Chondrocyte (in vitro differentiated cells): ENCODE measurements around the gene STAB1. TPM values are rescaled to one million over a fixed set of nuclear protein-coding genes. Genes with fewer than 3 reads are reported as not detected.

Experiments
- DNase-seq: peaks from one replicate; pipeline ENCODE4 v3.0.0; 2021; ENCODE audit warnings: mixed read lengths, low spot score
- H3K27ac Mint-ChIP-seq: one replicate; pipeline ENCODE4 v1.8.0; 2021; ENCODE audit warnings: mild to moderate bottlenecking, moderate library complexity, mixed read lengths; ENCODE audit not compliant: unreplicated experiment
- H3K27me3 Mint-ChIP-seq: 2 replicates; pipeline ENCODE4 v1.8.0; 2021; ENCODE audit warnings: low read depth, mixed read lengths
- H3K36me3 Mint-ChIP-seq: 2 replicates; pipeline ENCODE4 v1.8.0; 2021; ENCODE audit warnings: low read depth, mixed read lengths
- H3K4me1 Mint-ChIP-seq: 2 replicates; pipeline ENCODE4 v1.8.0; 2021; ENCODE audit warnings: low read depth, mild to moderate bottlenecking, mixed read lengths
- H3K4me3 Mint-ChIP-seq: one replicate; pipeline ENCODE4 v1.8.0; 2021; ENCODE audit warnings: mild to moderate bottlenecking, moderate library complexity, mixed read lengths; ENCODE audit not compliant: unreplicated experiment
- H3K9me3 Mint-ChIP-seq: 2 replicates; pipeline ENCODE4 v1.8.0; 2021; ENCODE audit warnings: low read depth, mixed read lengths
- CTCF ChIP-seq: fragments of 200-600 bp; sonication (generic); IDR thresholded peaks from 2 replicates; pipeline ENCODE4 v1.5.0; 2021; ENCODE audit warnings: antibody characterized with exemption, mild to moderate bottlenecking, moderate library complexity
- total RNA-seq: library from RNA; stranded (reverse); gene quantifications from 3 replicates; pipeline ENCODE4 v1.2.1, GENCODE V29; 2021

STAB1 gene
- total RNA-seq, 1 donor from 2014 or later = not detected

GRCh38 chr3:52456169-52456799 lies 38.9 kb upstream of the STAB1 start:
- Mint-ChIP-seq H3K36me3 (peaks cover 15% of the 10 kb centered on the region), H3K4me3 (peak overlapping the region; percentile 100), H3K27ac (peak overlapping the region; percentile 97), H3K4me1 (peaks cover 30% of the 10 kb centered on the region), H3K9me3 (no peaks in the 10 kb centered on the region), H3K27me3 (no peaks in the 10 kb centered on the region)
- TF ChIP-seq CTCF = no peak
- DNase-seq = no peak

- Mint-ChIP-seq H3K4me3 (peak overlapping the region; percentile 100), H3K27me3 (no peaks in the 10 kb centered on the region), H3K9me3 (no peaks in the 10 kb centered on the region), H3K36me3 (peaks cover 15% of the 10 kb centered on the region), H3K4me1 (peaks cover 30% of the 10 kb centered on the region), H3K27ac (peak overlapping the region; percentile 97)
- no peak for TF ChIP-seq CTCF
- no peak for DNase-seq
Measured at GRCh38 chr3:52456800-52457183, 38.3 kb upstream of the STAB1 start.

GRCh38 chr3:52458031-52458760 lies 36.9 kb upstream of the STAB1 start:
- Mint-ChIP-seq H3K36me3 (peaks cover 18% of the 10 kb centered on the region), H3K9me3 (no peaks in the 10 kb centered on the region), H3K4me1 (peaks cover 30% of the 10 kb centered on the region), H3K4me3 (no peak overlapping the region), H3K27ac (no peak overlapping the region), H3K27me3 (no peaks in the 10 kb centered on the region)
- no peak for DNase-seq
- TF ChIP-seq CTCF = no peak

- H3K4me1 Mint-ChIP-seq = peaks cover 25% of the 10 kb centered on the region
- no peaks in the 10 kb centered on the region for H3K9me3 Mint-ChIP-seq
- H3K4me3 Mint-ChIP-seq = no peak overlapping the region
- H3K36me3 Mint-ChIP-seq = peaks cover 18% of the 10 kb centered on the region
- DNase-seq = no peak
- no peaks in the 10 kb centered on the region for H3K27me3 Mint-ChIP-seq
- TF ChIP-seq CTCF = no peak
- no peak overlapping the region for H3K27ac Mint-ChIP-seq
Measured at GRCh38 chr3:52458770-52459545, 36.2 kb upstream of the STAB1 start.

GRCh38 chr3:52461874-52462273 lies 33.3 kb upstream of the STAB1 start:
- Mint-ChIP-seq H3K9me3 (no peaks in the 10 kb centered on the region), H3K36me3 (peaks cover 18% of the 10 kb centered on the region), H3K27ac (peak overlapping the region; percentile 32), H3K4me1 (peaks cover 16% of the 10 kb centered on the region), H3K27me3 (no peaks in the 10 kb centered on the region), H3K4me3 (no peak overlapping the region)
- no peak for TF ChIP-seq CTCF
- no peak for DNase-seq
